HG03097 (cell line): ENCODE measurements around the gene CD320.
"Not testable (repeated sequence)": the region's sequence is repeated elsewhere in the genome, so short reads cannot be mapped to it uniquely, and the experiment has no call there.

Experiments
- ATAC-seq: cut with Tn5 transposase; IDR thresholded peaks from one replicate; pipeline ENCODE4 v1.9.1; 2021; ENCODE audit not compliant: unreplicated experiment, low FRiP score

CD320 gene

GRCh38 chr19:8333767-8334457, 25.8 kb upstream of the CD320 start:
- no peak for ATAC-seq

GRCh38 chr19:8332976-8333766, 25.0 kb upstream of the CD320 start:
- ATAC-seq: no peak

GRCh38 chr19:8331263-8331845, 23.2 kb upstream of the CD320 start:
- no peak for ATAC-seq

- no peak for ATAC-seq
Observed at GRCh38 chr19:8329996-8330395, 21.8 kb upstream of the CD320 start.

GRCh38 chr19:8325454-8325853, 17.3 kb upstream of the CD320 start:
- no peak for ATAC-seq

GRCh38 chr19:8324186-8325050, 16.3 kb upstream of the CD320 start:
- no peak for ATAC-seq

GRCh38 chr19:8323781-8324185, 15.6 kb upstream of the CD320 start:
- no peak for ATAC-seq

- no peak for ATAC-seq
Observed at GRCh38 chr19:8322638-8322997, 14.5 kb upstream of the CD320 start.

GRCh38 chr19:8321986-8322637, 14.0 kb upstream of the CD320 start:
- no peak for ATAC-seq

GRCh38 chr19:8321067-8321985, 13.2 kb upstream of the CD320 start, which contains the start of the genes NDUFA7 and RPS28:
NDUFA7 (minus strand) TSS chr19:8321375; CDS start chr19:8321358, 17 bp downstream.
RPS28 (plus strand) TSS chr19:8321496; CDS start chr19:8321531, 35 bp downstream.
- ATAC-seq: peak; percentile 95

GRCh38 chr19:8320564-8321066, 12.5 kb upstream of the CD320 start:
- ATAC-seq: peak; percentile 18

- ATAC-seq: no peak
Observed at GRCh38 chr19:8319807-8320520, 11.8 kb upstream of the CD320 start.

- not testable (repeated sequence) for ATAC-seq
Observed at GRCh38 chr19:8318835-8319234, 10.7 kb upstream of the CD320 start.

GRCh38 chr19:8316351-8317125, 8.4 kb upstream of the CD320 start:
- no peak for ATAC-seq

GRCh38 chr19:8314981-8315640, 7.0 kb upstream of the CD320 start:
- not testable (repeated sequence) for ATAC-seq

- no peak for ATAC-seq
Observed at GRCh38 chr19:8311461-8312260, 3.5 kb upstream of the CD320 start.
